Choroid plexus epithelial cell (primary cell): ENCODE measurements around the gene F10.

Experiments used
- DNase-seq: peaks from one replicate; pipeline ENCODE4 v3.0.0-alpha.2; 2010; ENCODE audit warnings: low read depth
- H3K4me3 ChIP-seq: 2 replicates; pipeline ENCODE4 v1.5.1; 2011; ENCODE audit warnings: low read depth, mild to moderate bottlenecking, control low read depth, low read length, moderate library complexity
- CTCF ChIP-seq: conservative IDR thresholded peaks from 2 replicates; pipeline ENCODE4 v1.5.1; 2011; ENCODE audit warnings: low read depth, mild to moderate bottlenecking, control low read depth, inconsistent platforms, low read length, moderate library complexity

The F10 gene

GRCh38 chr13:113119166-113119821, 3.3 kb upstream of the F10 start:
- no peak for TF ChIP-seq CTCF
- DNase-seq, result no peak
- H3K4me3 ChIP-seq, result no peak overlapping the region

GRCh38 chr13:113119822-113120189, 2.8 kb upstream of the F10 start:
- no peak overlapping the region for H3K4me3 ChIP-seq
- TF ChIP-seq CTCF, result no peak
- DNase-seq, result no peak

- no peak overlapping the region for H3K4me3 ChIP-seq
- no peak for TF ChIP-seq CTCF
- no peak for DNase-seq
These were observed 2.1 kb upstream of the F10 start for GRCh38 chr13:113120300-113121182.

- no peak for DNase-seq
- no peak overlapping the region for H3K4me3 ChIP-seq
- TF ChIP-seq CTCF, result no peak
These were observed 1.2 kb upstream of the F10 start for GRCh38 chr13:113121183-113121927.

- TF ChIP-seq CTCF, result no peak
- DNase-seq, result no peak
- no peak overlapping the region for H3K4me3 ChIP-seq
These were observed 599 bp upstream of the F10 start for GRCh38 chr13:113121928-113122471.

GRCh38 chr13:113123226-113124201, 915 bp downstream of the F10 start:
- peak overlapping the region; percentile 63 for H3K4me3 ChIP-seq
- no peak for DNase-seq
- peak; percentile 45 for TF ChIP-seq CTCF
